CD1c-positive myeloid dendritic cell (primary cell): ENCODE results near the gene MAML3.
A peak's percentile ranks its signal among the peaks of the same experiment; 100 is the strongest.

Source experiments
- DNase-seq: peaks from one replicate; pipeline ENCODE4 v3.0.0-alpha.2; 2016; ENCODE audit errors: extremely low spot score

MAML3 gene

DNA sequence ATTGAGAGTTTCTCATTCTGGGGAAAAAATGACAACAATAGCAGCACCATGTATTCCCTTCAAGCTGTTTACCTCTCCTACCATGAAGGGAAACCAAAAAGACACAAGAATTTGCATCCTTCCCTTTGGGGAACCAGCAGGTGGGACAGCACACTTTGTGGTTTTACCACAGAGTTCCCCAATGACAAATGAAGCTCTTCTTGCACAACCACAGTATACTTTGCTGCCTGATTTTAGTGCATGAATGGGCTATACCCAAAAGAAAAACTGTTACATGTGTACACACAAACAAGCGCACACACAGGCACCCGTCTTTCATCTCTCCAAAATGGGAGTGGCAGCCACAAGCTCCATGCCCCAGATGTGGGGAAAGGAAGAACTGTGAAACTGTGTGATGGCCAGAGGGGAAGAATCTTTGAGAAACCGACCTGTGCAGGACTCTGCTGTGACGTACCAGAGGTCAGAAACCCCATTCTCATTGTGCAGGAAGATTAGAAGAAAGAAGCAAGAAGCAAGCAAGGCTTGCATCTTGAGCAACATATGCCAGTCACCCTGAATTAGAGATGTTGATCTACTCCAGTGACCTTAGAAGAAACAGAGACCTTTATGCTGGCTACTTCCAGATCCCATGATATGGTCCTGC lies 2.7 kb upstream of the MAML3 start:
- peak; percentile 56 for DNase-seq

DNA sequence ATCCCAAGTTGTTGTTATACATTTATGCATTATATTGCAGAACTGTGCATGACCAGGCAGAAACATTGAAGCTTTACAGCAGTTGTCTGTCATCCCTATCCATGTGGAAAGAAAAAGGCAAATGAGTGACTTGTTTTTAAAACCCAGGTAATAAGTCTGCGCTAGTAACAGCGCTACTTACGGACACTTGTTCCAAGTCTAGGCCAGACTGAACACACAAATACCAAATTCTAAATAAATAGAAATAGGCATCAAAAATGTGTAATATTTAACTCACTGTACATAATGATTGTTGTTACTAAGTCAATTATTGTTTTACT lies 548 bp upstream of the MAML3 start:
- DNase-seq, result no peak

DNA sequence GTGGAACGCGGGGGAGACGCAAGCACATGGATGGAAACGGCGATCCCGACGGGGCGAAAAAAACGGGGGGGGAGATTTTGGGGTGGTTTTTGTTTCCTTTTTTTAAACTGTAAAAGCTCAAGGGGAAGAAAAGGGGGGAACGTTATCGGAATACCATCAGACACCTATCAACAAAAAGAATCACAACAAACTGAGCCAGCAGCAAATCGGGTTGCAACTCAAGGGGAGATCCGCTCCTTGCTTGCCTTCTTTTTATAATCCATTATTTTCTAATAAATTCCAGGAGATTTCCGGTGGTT lies 616 bp downstream of the MAML3 start:
- no peak for DNase-seq

DNA sequence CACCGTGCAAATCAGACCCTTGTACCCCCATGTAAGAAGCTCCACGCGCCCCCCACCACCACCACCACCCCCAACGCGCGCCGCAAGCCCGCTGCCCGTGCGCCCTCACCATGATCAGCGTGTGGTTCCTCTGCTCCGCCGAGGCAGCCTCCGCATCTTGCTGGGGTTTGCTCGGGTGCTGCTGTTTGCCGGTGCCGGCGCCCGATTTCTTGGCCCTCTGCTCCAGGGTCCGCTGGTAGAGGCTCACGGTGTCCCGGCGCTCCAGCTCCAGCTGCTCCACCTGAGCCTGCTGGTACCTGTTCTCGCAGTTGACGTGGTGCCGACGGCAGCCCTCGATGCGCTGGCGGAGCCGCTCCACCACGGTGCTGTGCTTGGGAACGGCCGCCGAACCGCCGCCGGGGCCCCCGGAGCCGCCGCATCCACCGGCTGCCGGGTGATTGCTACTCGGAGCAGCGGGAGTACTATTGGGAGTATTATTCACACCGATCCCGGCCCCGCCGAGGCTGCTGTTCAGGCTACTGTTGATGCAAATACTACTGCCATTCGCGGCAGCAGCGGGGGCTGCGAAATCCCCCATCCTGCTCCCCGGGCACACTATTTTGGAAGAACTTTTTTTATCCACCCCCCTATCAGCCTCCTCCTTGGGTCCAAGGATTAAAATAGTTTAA lies 1.1 kb downstream of the MAML3 start:
- peak; percentile 35 for DNase-seq

DNA sequence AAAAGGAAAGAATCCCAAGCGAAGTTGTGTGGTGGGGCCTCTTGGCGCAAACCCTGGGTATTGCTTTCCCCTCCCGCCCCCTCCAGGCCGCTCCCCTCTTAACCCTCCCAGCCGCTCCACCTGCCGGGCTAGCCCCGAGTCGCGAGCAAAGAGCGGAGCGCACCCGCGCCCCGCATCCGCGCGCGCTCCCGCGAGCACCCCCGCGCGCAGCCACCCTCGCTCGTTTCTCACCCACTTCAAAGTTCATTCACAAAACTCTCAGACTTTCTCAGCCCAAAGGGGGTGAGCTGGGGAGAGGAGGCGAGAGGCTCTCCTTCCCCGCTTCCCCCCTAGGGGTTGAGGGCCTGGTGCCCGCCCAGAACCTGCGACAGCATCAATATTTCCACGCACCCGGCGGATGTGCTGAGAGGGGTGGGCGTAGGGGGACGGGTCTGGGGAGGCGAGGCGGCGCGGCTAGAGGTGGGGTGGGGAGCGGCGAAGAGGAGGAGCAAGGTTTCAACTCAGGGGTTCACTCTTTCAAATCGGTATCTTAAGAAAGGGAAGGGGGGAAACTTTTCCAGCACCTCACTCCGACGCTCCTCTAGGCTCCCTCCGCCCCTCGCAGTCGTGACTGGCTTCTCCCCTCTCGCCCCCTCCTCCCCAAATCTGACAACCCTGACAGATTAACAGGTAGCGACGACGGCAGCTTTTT lies 1.8 kb downstream of the MAML3 start:
- peak; percentile 65 for DNase-seq

DNA sequence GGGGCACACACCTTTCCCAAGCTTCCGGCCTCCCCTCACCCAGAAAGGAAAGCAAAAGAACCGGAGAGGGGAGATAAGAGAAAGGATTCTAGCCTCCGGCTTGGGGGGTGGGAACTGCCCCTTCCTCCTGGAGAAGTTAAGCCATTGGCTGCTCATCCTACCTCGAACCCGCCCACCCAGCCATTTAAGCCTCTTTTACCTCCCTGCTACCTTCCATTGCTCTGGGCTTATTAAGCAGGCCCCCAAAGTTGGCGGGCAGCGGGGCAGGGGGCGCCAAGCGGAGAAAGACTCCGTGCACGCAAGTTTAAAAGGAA lies 2.3 kb downstream of the MAML3 start:
- peak; percentile 60 for DNase-seq

DNA sequence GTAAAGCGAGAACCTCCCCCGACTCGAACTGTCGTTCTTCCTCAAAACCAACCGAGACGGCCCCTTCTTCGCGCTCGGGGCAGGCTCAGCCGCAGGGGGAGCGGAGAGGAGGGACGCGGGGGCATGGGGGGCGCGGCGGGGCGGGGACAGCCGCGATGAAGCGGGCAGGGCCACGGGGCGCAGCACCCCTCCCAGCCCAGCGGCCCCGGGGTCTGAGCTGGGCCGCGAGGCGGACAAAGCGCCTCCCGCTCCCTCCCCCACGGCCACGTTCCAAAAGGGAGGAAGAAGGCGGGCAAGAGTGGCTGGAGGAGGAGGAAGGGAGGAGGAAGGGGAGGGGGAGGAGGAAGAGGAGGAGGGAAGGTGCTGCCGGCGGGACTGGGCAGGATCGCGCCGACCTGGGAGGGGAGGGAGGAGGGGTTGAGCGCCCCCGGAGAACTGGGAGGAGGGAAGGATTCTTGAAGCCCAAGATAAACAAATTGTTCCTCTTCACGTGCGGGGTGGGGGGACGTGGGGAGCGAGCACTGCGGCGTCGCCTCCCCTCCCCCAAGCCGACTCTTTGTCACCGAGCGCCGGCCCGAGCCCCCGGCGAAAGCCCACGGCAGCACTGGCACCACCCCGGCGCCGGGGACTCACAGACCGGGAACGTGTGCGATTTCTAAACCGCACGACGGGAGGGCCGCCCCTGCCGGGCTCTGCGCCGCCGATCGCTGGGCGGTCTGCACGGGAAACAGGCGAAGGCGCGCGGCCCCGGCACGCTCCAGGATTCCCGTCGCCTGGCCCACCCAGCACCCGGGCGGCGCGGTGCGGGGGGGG lies 2.9 kb downstream of the MAML3 start:
- peak; percentile 89 for DNase-seq

DNA sequence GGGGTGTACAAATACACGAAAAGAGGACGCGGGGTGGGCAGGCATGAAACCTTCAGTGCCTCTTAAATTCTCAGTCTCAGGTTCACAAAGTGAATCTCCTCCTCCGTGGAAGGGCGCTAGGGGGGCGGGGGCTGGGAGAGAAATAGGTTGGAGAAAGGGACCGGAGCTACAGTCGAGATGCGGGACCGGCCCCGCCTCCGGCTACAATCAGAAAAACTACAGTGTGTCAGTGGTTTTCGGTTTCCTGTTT lies 3.4 kb downstream of the MAML3 start:
- DNase-seq, result no peak

DNA sequence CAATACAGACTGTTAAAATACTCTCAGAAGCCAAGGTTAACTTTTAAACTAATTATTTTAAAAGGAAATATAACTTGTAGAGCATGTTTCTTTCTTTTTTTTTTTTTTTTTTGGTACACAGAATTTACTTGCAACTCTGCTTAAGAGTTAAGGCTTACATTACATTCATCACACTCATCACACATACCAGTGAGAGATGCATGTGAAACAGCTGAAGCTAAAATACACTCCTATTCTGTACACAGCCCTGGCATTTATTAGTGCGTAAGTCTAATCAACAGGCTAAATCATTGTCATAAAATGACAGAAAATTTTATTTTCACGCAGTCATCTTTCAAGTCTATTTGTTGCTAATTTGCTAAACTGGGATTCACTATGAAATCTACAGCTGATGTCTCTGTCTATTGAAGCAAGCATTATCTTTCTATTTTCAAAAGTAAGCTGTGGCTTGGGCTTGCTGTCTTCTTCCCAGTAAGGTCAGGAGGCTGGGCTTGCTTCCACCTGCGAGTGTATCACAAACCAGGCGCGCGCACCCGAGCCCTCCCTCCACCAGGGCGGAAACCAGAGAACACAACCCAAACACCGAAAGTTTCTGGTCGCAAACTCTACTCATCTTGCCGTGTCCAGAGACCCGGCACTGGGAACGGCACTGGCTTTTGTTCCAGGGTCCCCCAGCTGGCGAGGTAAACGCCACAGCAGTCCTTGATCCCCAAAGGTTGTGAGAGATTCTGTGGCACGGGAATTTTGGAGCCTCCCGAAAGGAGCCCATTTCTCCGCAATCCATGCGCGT lies 3.9 kb downstream of the MAML3 start:
- DNase-seq, result peak; percentile 35

DNA sequence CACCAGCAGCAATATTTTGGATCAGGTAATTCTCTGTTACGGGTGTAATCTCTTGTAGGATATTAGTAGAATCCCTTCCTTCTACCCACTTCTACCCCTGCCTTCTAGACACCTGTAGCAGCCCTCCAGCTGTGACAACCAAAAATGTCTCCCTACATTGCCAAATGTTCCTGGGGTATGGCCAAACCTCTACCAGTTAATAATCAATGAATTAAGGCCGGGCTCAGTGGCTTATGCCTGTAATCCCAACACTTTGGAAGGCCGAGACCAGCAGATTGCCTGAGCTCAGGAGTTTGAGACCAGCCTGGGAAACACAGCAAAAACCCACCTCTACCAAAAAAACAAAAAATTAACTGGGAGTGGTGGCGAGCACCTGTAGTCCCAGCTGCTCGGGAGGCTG lies 9.9 kb downstream of the MAML3 start:
- DNase-seq, result no peak

DNA sequence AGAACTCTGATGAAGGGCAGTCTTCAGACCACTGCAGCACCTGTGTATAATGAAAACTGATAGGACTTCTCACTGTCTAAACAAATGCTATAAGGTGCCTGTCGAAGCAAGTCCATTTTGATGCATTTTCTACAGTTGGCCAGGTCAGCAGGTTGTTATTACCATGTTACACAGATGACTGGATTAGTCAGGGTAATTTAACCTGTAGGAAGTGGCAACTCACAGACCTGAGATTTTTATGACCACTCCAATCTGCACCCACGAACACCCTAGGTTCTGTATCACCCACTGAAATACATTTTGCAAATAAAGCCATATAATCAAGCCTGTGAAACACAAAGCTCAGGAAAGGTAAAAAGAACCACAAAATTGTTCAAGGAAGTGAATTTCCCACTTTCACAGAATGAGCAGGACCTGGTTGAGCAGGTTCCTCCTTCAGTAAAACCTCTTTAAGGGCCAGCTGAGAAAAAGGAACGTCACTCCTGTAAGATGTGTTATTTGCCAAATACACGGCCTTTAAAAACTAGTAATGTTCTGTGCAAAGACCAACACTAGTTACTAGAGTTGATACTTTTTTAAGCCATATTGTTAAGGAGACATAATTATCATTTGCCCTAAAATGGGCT lies 12.7 kb downstream of the MAML3 start:
- DNase-seq, result peak; percentile 24

DNA sequence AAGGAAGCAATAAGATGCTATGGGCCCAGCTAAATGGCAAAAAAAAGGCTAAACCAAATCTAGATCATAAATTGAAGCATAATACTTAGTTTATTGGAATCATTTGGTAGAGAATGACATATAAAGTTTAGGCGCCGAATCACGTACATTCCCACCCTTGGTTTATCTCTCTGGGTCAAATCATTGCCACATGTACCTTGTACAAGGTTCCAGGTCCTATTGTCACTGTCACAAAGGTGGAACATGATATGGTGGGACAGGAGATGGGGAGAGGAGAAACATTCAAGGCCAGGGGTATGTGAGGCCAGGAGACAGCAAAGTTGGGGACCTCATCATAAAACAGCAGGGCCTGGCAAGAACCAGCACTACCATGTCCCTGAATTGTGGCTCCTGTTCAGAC lies 13.4 kb downstream of the MAML3 start:
- no peak for DNase-seq

DNA sequence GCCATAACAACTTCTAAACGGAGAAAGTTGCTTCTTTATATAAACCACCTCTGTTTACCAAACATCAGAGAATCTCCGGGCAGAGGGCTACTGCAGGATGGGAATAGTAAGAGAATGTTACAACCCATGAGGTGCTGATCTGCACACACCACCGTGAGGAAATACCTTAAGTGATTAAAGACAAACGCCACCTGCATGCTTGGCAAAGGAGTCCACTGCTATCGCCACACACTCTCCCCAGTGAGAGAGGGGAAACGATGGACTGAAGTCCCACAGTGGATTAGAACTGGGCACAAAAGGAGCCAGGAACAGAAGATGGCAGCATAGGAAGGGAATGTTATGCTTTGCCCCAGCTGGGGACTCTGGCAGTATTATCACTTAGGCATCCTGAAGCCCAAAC lies 15.6 kb downstream of the MAML3 start:
- no peak for DNase-seq

DNA sequence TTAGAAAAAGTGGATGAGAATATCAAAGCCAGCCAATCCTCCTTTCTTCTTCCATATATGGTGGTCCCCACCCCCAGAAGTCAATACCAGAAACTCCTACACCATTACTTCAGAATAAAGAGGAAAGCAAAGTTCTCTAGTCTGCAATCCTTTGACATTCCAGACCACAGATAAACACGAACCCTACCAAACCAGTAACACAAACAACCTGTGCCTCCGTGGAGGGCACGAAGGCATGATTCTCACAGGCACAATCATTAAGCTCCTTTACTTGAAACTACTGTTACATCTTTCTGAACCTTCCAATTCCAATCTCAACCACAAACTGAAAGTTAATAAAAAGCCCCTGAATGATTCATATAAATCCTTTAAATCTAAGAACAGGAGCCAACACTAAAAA lies 16.3 kb downstream of the MAML3 start:
- no peak for DNase-seq

DNA sequence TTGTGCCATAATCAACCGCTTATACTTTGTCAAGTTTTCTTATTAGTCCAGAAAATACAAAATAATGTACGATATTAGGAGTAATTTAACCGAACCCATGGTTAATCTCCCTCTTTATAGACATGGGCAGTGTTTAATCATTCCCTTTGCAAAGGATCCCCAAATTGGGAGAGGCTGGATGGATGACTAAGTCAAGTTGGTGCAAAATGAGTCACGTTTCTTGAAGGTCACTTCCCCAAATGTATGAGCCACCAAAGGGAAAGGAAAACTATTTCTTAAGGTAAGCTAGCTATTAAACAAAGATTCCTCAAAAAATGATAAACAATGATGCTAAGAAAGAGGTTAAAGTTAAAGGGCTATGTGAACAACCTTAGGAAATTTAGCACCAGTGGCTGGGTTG lies 17.5 kb downstream of the MAML3 start:
- DNase-seq, result peak; percentile 78

DNA sequence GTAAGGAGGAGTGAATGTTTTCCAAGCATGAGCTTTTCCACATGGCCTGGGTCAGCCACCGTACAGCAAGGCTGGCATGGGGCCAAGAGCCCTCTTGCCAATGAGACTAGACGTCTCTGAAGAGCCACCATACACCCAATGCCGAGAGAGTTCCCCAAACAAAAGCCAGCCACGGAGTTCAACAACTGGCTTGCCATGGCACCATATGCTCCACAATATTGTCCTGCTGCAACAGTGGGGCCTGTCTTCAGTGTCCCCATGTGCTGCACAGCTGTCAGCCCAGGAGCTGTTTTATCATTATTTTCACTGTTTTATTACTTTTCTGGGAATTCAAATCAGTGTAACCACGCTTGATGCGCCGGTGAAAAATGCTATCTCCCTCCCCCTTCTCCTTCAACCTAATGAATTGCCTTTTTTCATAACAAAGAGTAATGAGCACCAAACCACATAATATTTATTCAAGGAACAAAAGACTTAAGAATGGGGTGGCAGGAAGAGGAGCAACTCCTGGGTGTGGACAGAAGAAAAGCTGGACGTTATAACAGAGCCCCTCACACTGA lies 18.4 kb downstream of the MAML3 start:
- no peak for DNase-seq

DNA sequence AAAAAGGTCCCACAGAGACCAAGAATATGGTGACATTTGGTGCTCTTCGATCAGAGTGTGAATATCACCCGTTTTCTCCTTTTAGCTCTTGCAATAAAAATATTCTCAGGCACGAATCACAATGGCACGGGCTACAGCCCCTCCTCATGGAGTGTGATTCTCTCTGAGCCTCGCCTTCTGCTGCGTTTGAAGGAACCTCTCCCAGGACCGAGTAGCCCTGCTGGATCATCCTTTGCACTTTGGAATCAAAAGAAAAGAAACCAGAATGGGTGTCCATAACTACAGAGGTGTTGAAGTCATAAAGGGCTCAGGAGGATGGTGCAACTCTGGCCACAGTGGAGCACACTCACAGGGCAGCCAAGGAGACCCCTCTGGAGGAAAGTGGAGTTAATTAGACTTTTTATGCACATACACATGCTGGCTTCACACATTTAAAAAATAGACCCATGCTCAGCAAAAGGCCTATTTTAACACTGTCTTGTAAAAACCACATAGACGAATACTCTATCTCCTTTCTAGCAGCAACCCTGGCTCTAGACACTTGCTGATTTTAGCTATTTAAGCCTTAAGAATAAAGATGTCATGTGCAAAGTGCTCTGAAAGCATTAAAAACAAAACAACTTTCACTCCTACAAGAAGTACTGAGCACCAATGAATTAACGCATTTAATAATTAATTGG lies 19.1 kb downstream of the MAML3 start:
- no peak for DNase-seq

DNA sequence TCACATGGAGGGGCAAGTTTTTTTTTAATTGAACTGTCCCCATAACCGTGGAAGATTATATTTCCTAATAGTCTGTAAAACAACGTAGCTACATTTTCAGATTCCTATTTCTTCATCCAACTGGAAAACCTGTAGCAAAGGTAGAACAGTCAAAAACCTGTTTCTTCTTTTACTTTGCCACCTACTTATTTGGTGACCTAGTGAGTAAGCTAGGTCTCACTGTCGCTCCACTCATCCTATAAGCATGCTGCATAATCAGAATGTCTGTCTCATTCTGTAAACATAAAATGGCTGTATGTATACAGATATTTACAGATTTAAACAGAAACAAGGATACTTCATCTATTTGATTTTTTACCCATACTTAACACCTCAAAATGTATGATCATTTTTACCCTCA lies 20.4 kb downstream of the MAML3 start:
- DNase-seq, result no peak

DNA sequence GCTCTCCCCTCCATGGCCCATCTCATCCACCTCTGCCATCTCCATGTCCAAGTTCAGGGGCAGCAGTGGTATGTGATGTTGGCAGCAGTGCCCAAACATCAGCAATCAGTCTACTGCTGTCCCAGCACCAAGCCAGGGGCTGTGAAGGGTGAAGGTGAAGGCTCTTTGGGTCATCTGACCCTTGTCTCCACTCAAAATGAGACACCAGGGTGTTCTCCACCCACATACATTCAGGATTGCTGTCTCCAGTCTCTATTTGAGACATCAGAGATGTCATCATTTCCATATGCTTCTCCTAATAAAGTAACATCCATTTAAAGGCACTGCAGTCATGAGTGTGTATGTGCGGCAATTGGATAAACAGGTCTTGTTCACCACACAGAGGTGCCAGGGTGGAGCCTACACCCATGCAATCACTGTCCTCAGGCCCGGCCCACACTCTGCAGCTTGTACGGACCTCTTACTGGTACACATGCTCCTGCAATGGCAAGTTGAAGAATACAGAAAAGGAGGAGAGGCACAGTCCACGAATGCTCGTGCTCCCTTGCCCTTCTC lies 22.2 kb downstream of the MAML3 start:
- no peak for DNase-seq

DNA sequence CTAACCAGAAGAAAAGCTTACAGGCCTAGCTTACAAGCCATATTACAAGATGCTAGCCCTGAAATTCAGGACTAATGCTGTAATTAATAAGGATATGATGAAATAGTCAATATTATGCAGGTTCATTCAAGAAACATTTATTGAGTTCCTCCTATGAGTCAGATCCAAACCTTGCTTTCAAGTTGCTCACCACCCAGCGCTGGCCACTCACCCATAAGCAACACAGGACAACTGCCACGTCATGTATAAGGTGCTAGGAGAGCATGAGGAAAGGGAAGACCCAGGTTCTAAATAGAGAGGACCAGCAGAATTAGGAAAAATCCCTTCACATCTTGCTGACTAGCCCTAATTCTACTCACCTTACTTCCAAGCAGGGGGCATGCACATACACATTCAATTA lies 23.3 kb downstream of the MAML3 start:
- peak; percentile 49 for DNase-seq

DNA sequence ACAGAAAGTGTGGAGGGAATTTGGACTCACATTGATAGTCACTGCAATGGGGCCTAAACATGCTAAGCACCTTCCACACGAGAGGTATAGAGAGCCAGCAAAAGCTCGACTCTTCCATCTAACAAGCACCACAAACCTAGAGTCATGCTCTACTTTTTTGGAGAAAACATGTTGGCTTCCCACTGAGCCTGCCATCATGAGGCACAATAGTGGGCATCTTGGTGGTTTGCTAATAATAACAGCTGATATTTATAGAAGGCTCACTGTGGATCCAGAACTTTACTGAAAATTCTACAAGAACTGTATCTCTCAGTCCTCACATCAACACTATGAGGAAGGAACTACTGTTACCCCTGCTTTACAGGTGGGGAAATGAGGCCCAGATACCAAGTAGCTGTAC lies 26.6 kb downstream of the MAML3 start:
- no peak for DNase-seq
